GM23338 (cell line): ENCODE measurements around the gene COMMD8.

Source experiments
- CREB1 ChIP-seq: fragments of 250-450 bp; sonication (Bioruptor Pico); IDR thresholded peaks from 2 replicates; pipeline ENCODE4 v1.5.0; 2020; ENCODE audit warnings: low read depth, mild to moderate bottlenecking, moderate library complexity
- CTCF ChIP-seq, 2 experiments: fragments of 200-600 bp in 1 of 2; sonication (generic) in 1 of 2; conservative IDR thresholded peaks; 2 replicates each; pipeline versions ENCODE4 v1.5.1 to v1.6.1; 2016 to 2017; ENCODE audit warnings: antibody characterized with exemption in 2 of 2, low read depth in 2 of 2, mild to moderate bottlenecking in 2 of 2, moderate library complexity in 1 of 2
- ETS1 ChIP-seq: IDR thresholded peaks from 2 replicates; pipeline ENCODE4 v1.6.1; 2016; ENCODE audit warnings: antibody characterized with exemption
- EZH2 ChIP-seq: fragments of 200-600 bp; sonication (generic); IDR thresholded peaks from one replicate; pipeline ENCODE4 v1.8.0; 2017; ENCODE audit warnings: antibody characterized with exemption, mild to moderate bottlenecking, low read depth; ENCODE audit not compliant: unreplicated experiment
- EZH2phosphoT487 ChIP-seq: fragments of 200-600 bp; sonication (generic); IDR thresholded peaks from one replicate; pipeline ENCODE4 v1.8.1; 2018; ENCODE audit warnings: antibody characterized with exemption; ENCODE audit not compliant: unreplicated experiment
- JUNB ChIP-seq: IDR thresholded peaks from one replicate; pipeline ENCODE4 v1.6.1; 2016; ENCODE audit warnings: antibody characterized with exemption; ENCODE audit not compliant: unreplicated experiment
- NANOG ChIP-seq: IDR thresholded peaks from 2 replicates; pipeline ENCODE4 v1.6.1; 2016; ENCODE audit warnings: antibody characterized with exemption, borderline replicate concordance
- POLR2AphosphoS5 ChIP-seq: IDR thresholded peaks from 2 replicates; pipeline ENCODE4 v1.6.1; 2016; ENCODE audit warnings: antibody characterized with exemption, low read depth
- REST ChIP-seq: IDR thresholded peaks from one replicate; pipeline ENCODE4 v1.6.1; 2018; ENCODE audit warnings: antibody characterized with exemption; ENCODE audit not compliant: unreplicated experiment
- STAT1 ChIP-seq: IDR thresholded peaks from one replicate; pipeline ENCODE4 v1.6.1; 2016; ENCODE audit warnings: antibody characterized with exemption; ENCODE audit not compliant: unreplicated experiment
- ZNF114 ChIP-seq: fragments of 250-450 bp; sonication (Bioruptor Pico); IDR thresholded peaks from 2 replicates; pipeline ENCODE4 v1.5.0; 2020; ENCODE audit warnings: mild to moderate bottlenecking, moderate library complexity
- ZNF331 ChIP-seq: fragments of 250-450 bp; sonication (Bioruptor Pico); IDR thresholded peaks from 2 replicates; pipeline ENCODE4 v1.5.0; 2020; ENCODE audit warnings: low read depth, mild to moderate bottlenecking, moderate library complexity

GRCh38 chr4:47473141-47473750 is 9.7 kb upstream of the COMMD8 start:
- no peak for TF ChIP-seq CTCF (conservative IDR thresholded peaks at IDR 0.05; ENCODE audit: low read depth in 2 of 2)
- no peak for TF ChIP-seq POLR2AphosphoS5
- no peak for TF ChIP-seq REST
- no peak for TF ChIP-seq CREB1 (CRISPR knock-in tag)
- TF ChIP-seq EZH2, result no peak
- TF ChIP-seq EZH2phosphoT487, result no peak
- no peak for TF ChIP-seq JUNB
- TF ChIP-seq STAT1, result no peak
- no peak for TF ChIP-seq NANOG
- TF ChIP-seq ZNF114, result no peak
- no peak for TF ChIP-seq ETS1
- no peak for TF ChIP-seq ZNF331 (CRISPR knock-in tag)
